CD4-positive, alpha-beta T cell treated with Interleukin-12 subunit alpha and Interleukin-12 subunit beta, for 1 hour (primary cell): ENCODE measurements around the gene OR2A2.

Experiments
- DNase-seq: peaks from one replicate; pipeline ENCODE4 v3.0.0-alpha.2; 2020

The OR2A2 gene

DNA sequence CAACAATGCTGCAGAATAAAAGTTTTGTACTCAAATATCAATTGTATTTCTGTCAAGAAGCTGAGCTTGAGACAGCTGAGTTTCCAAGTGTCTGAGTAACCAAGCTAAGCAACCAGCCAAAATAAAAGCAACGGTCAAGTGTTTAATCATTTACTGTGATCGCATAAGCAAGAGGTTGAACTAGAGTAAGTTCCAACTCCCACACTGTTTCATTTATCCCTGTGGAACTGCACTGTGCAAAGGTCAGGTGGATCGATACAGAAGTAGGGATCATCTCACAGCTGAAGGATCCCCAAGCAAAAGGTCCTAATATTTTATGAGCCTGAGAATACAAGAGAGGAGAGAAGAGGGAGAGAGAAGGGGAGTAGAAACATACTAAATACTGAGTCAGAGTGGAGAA is 35.0 kb downstream of the OR2A2 start:
- no peak for DNase-seq

DNA sequence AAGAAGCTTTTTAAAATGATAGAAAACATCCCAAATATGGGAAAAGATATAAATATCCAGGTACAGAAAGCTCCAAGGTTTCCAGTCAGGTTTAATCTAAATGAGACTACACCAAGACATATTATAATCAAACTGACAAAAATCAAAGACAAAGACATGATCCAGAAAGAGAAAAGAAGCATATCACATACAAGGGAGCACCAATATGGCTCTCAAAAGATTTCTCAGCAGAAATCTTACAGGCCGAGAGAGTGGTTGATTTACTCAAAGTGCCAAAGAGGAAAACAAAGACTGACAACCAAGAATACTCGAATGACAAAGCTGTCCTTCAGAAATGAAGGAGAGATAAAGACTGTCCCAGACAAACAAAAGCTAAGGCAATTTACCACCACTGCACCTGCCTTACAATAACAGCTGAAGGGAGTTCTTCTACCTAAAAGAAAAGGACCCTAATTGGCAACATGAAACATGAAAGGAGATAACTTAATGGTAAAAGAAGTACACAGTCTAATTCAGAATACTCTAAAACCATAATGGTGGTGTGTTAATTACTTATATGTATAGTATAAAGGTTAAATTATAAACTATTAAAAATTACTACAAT is 38.9 kb downstream of the OR2A2 start:
- no peak for DNase-seq

DNA sequence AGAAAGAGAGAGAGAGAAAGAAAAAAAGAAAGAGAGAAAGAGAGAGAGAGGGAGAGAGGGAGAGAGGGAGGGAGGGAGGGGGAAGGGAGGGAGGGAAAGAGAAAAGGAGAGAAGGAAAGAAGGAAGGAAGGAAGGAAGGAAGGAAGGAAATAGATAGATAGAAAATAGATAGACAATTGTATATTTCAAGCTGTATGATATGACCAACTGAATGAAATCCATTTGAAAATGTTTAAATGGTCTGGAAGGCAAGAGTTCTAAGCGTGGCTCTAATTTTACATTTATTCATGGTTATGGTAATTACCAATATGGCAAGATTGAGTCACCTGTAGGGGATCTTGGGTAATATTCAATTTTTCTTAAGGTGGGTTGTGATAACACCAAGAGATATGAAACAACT is 49.5 kb downstream of the OR2A2 start:
- no peak for DNase-seq
